Fibroblast of lung (primary cell): ENCODE results near the gene TLX1.
A peak's percentile ranks its signal among the peaks of the same experiment; 100 is the strongest.

Source experiments
- EZH2 ChIP-seq: IDR thresholded peaks from 2 replicates; pipeline ENCODE4 v1.5.1; 2012; ENCODE audit warnings: low read length, control low read depth, mild to moderate bottlenecking; ENCODE audit errors: missing control alignments
- TF ChIP-seq, protein P1 (sequence below), 2 donors: IDR thresholded peaks in 1 of 2; conservative IDR thresholded peaks in 1 of 2; 1 replicate in 1 of 2; 2 replicates in 1 of 2; pipeline ENCODE4 v1.5.1; 2011 to 2012; ENCODE audit warnings: low read length in 2 of 2, control low read depth in 1 of 2, inconsistent platforms in 1 of 2, low read depth in 1 of 2, mild to moderate bottlenecking in 1 of 2

DNA sequence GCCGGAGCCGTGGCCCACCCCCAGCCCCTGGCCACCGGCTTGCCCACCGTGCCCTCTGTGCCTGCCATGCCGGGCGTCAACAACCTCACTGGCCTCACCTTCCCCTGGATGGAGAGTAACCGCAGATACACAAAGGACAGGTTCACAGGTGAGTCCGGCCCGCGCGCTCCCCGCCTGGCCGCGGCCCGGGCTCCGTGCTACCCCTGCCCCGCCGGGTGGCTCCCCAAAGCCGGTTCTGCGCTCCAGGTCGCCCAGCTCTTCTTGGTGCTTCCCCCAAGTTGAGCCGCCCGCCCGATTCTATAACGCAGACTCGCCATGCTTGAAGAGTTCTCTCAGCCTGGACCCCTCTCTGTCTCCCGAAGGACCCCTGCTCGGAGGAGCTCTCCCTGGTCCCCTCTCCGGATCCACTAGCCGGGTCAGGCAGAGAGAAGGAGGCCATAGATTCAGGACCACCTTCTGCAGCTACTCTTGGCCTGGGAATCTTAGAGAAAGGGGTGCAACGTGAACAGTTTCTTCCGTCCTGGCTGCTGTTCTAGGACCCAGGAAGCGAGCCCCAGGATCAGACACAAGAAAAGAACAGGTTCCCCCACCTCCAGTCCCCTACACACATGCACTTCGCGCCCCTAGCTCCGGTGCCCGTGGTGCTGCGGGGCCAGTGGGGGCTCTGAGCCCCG is 999 bp downstream of the TLX1 start:
- peak; percentile 87 for TF ChIP-seq EZH2
- TF ChIP-seq, protein P1, sequence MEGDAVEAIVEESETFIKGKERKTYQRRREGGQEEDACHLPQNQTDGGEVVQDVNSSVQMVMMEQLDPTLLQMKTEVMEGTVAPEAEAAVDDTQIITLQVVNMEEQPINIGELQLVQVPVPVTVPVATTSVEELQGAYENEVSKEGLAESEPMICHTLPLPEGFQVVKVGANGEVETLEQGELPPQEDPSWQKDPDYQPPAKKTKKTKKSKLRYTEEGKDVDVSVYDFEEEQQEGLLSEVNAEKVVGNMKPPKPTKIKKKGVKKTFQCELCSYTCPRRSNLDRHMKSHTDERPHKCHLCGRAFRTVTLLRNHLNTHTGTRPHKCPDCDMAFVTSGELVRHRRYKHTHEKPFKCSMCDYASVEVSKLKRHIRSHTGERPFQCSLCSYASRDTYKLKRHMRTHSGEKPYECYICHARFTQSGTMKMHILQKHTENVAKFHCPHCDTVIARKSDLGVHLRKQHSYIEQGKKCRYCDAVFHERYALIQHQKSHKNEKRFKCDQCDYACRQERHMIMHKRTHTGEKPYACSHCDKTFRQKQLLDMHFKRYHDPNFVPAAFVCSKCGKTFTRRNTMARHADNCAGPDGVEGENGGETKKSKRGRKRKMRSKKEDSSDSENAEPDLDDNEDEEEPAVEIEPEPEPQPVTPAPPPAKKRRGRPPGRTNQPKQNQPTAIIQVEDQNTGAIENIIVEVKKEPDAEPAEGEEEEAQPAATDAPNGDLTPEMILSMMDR (conservative IDR thresholded peaks at IDR 0.05 in 1 of 2, IDR thresholded peaks at IDR 0.05 in 1 of 2; ENCODE audit: low read depth in 1 of 2, low read length in 2 of 2), result no peak
